ENCODE measurements around the gene SRXN1. TPM values are rescaled to one million over a fixed set of nuclear protein-coding genes. Genes with fewer than 3 reads are reported as not detected.

Gene SRXN1
- polyA plus RNA-seq (6.9 and 7.5 TPM in 2 replicates), polyA minus RNA-seq (6.3 and 6.4 TPM in 2 replicates)

DNA sequence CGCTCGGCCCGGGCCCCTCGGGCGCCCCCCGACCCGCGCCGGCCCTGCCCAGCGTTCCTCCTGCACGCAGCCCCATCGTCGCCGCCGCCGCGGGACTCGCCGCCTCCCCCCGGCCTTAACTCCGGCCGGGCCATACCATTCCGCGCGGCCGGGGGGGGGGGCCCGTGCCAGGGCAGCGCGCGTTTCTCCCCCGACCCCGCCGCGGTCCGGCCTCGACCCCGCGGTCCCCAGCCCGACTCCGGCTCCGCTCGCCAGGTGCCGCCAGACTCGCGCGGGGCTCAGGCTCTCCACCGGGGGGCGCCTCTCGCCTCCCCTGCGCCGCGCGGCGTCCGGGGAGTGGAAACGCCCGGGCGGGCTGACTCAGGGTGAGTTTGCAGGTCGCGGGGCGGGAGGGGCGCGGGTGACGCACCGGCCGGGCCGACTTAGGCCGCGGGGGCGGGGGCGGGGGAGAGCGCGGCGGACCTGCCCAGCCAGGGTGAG, at the start of gene SRXN1:
Gene SRXN1 (minus strand): TSS at position 91 of the 480 bp plus-strand sequence. CDS start 15 bp downstream, at position 76.
- Histone ChIP-seq H2AFZ (ENCODE audit: low read depth, low read length) (no peak within 1 kb of the TSS), H3K9me3 (ENCODE audit: low read length) (no peaks in the 10 kb centered on the region), H3K27me3 (ENCODE audit: insufficient read depth, low read depth, low read length) (no peaks in the 10 kb centered on the region), H3K36me3 (ENCODE audit: insufficient read depth, low read length) (peaks cover 6% of the 10 kb centered on the region), H3K9me2 (ENCODE audit: insufficient read depth, low read length) (no peaks in the 10 kb centered on the region), H3K9ac (ENCODE audit: low read length) (peak within 1 kb of the TSS; percentile 53), H3K4me2 (ENCODE audit: low read length) (peak within 1 kb of the TSS; percentile 14), H3K27ac (ENCODE audit: low read length) (no peak within 1 kb of the TSS), H4K20me1 (ENCODE audit: insufficient read depth) (no peaks in the 10 kb centered on the region), H3F3A (ENCODE audit: insufficient read depth, low read length, poor library complexity, severe bottlenecking) (no peaks in the 10 kb centered on the region), H3K79me2 (replicated peaks; ENCODE audit: insufficient read depth, low read length) (no peaks in the 10 kb centered on the region), H3K4me3 (ENCODE audit: low read length) (peak within 1 kb of the TSS; percentile 67)
- TF ChIP-seq TAF1 (IDR thresholded peaks at IDR 0.05; ENCODE audit: low read depth): no peak
- TF ChIP-seq, protein P1, sequence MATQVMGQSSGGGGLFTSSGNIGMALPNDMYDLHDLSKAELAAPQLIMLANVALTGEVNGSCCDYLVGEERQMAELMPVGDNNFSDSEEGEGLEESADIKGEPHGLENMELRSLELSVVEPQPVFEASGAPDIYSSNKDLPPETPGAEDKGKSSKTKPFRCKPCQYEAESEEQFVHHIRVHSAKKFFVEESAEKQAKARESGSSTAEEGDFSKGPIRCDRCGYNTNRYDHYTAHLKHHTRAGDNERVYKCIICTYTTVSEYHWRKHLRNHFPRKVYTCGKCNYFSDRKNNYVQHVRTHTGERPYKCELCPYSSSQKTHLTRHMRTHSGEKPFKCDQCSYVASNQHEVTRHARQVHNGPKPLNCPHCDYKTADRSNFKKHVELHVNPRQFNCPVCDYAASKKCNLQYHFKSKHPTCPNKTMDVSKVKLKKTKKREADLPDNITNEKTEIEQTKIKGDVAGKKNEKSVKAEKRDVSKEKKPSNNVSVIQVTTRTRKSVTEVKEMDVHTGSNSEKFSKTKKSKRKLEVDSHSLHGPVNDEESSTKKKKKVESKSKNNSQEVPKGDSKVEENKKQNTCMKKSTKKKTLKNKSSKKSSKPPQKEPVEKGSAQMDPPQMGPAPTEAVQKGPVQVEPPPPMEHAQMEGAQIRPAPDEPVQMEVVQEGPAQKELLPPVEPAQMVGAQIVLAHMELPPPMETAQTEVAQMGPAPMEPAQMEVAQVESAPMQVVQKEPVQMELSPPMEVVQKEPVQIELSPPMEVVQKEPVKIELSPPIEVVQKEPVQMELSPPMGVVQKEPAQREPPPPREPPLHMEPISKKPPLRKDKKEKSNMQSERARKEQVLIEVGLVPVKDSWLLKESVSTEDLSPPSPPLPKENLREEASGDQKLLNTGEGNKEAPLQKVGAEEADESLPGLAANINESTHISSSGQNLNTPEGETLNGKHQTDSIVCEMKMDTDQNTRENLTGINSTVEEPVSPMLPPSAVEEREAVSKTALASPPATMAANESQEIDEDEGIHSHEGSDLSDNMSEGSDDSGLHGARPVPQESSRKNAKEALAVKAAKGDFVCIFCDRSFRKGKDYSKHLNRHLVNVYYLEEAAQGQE (IDR thresholded peaks at IDR 0.05; ENCODE audit: borderline replicate concordance): no peak
- TF ChIP-seq EZH2 (IDR thresholded peaks at IDR 0.05; ENCODE audit: borderline replicate concordance, insufficient read depth, low read length, poor library complexity, severe bottlenecking): no peak
- TF ChIP-seq RAD21 (conservative IDR thresholded peaks at IDR 0.05): peak; percentile 75
- TF ChIP-seq MXI1 (conservative IDR thresholded peaks at IDR 0.05; ENCODE audit: poor library complexity, severe bottlenecking): peak; percentile 56
- TF ChIP-seq, protein P2, sequence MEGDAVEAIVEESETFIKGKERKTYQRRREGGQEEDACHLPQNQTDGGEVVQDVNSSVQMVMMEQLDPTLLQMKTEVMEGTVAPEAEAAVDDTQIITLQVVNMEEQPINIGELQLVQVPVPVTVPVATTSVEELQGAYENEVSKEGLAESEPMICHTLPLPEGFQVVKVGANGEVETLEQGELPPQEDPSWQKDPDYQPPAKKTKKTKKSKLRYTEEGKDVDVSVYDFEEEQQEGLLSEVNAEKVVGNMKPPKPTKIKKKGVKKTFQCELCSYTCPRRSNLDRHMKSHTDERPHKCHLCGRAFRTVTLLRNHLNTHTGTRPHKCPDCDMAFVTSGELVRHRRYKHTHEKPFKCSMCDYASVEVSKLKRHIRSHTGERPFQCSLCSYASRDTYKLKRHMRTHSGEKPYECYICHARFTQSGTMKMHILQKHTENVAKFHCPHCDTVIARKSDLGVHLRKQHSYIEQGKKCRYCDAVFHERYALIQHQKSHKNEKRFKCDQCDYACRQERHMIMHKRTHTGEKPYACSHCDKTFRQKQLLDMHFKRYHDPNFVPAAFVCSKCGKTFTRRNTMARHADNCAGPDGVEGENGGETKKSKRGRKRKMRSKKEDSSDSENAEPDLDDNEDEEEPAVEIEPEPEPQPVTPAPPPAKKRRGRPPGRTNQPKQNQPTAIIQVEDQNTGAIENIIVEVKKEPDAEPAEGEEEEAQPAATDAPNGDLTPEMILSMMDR (IDR thresholded peaks at IDR 0.05; ENCODE audit: poor library complexity, severe bottlenecking): peak; percentile 88
- TF ChIP-seq SMC3 (conservative IDR thresholded peaks at IDR 0.05; ENCODE audit: poor library complexity): peak; percentile 84
- no peak for TF ChIP-seq POLR2AphosphoS5 (IDR thresholded peaks at IDR 0.05)
- TF ChIP-seq EP300 (conservative IDR thresholded peaks at IDR 0.05; ENCODE audit: poor library complexity, severe bottlenecking): peak; percentile 12

DNA sequence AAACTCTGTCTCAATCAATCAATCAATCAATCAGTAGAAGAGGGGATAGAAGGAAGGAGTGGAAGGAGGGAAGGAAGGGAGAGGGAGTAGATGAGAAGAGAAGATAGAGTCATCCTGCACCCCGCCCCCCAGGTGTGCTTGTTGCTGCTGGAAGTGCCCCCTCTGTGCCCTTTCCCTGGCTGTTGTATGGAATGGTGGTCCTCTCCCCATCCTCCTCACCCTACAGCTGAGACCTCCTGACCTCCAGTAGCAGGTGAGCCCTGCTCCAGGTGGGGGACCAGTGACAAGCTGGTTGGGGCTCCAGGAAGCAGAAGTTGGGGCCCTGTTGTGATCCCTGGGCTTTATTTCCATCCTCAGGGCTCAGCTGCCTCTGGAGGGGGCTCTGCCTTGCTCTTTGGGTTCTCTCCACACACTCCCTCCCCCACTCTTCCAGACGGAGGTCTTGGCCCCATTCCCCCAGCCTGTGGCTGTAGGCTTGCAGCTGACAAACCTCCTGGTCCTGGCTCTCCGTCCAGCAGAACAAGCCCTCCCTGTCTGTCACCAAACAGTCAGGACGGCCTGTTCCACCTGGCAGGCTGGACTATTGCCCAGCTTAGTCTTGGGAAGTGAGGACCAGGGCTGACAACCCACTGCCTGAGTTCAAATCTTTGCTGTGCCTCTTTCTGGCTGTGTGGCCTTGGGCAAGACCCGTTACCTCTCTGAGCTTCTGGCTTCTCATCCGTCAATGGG, 48.6 kb upstream of the SRXN1 start:
- no peak overlapping the region for H3K9ac ChIP-seq (ENCODE audit: low read length)
- H3K27ac ChIP-seq (ENCODE audit: low read length): no peak overlapping the region
- no peak overlapping the region for H3K4me3 ChIP-seq (ENCODE audit: low read length)
- H3K9me2 ChIP-seq (ENCODE audit: insufficient read depth, low read length): no peaks in the 10 kb centered on the region
- H4K20me1 ChIP-seq (ENCODE audit: insufficient read depth): no peaks in the 10 kb centered on the region
- H3K79me2 ChIP-seq (replicated peaks; ENCODE audit: insufficient read depth, low read length): no peaks in the 10 kb centered on the region
- no peaks in the 10 kb centered on the region for H3K36me3 ChIP-seq (ENCODE audit: insufficient read depth, low read length)
- H3K9me3 ChIP-seq (ENCODE audit: low read length): no peaks in the 10 kb centered on the region
- no peaks in the 10 kb centered on the region for H3K27me3 ChIP-seq (ENCODE audit: insufficient read depth, low read depth, low read length)
- TF ChIP-seq RAD21 (conservative IDR thresholded peaks at IDR 0.05) (no peak), TAF1 (IDR thresholded peaks at IDR 0.05; ENCODE audit: low read depth) (no peak), EP300 (conservative IDR thresholded peaks at IDR 0.05; ENCODE audit: poor library complexity, severe bottlenecking) (no peak), MXI1 (conservative IDR thresholded peaks at IDR 0.05; ENCODE audit: poor library complexity, severe bottlenecking) (no peak), EZH2 (IDR thresholded peaks at IDR 0.05; ENCODE audit: borderline replicate concordance, insufficient read depth, low read length, poor library complexity, severe bottlenecking) (no peak), SMC3 (conservative IDR thresholded peaks at IDR 0.05; ENCODE audit: poor library complexity) (no peak), POLR2AphosphoS5 (IDR thresholded peaks at IDR 0.05) (no peak)
- TF ChIP-seq, protein P2 (IDR thresholded peaks at IDR 0.05; ENCODE audit: poor library complexity, severe bottlenecking): no peak
- TF ChIP-seq, protein P1 (IDR thresholded peaks at IDR 0.05; ENCODE audit: borderline replicate concordance): no peak
- no peak overlapping the region for H3K4me2 ChIP-seq (ENCODE audit: low read length)
- H3F3A ChIP-seq (ENCODE audit: insufficient read depth, low read length, poor library complexity, severe bottlenecking): no peaks in the 10 kb centered on the region
- H2AFZ ChIP-seq (ENCODE audit: low read depth, low read length): no peak overlapping the region
